IMR-90 (cell line): Measurements from ENCODE around the gene MARCHF2. TPM values are rescaled to one million over a fixed set of nuclear protein-coding genes. Genes with fewer than 3 reads are reported as not detected.

Experiments
- ATAC-seq: fragments of 200-7000 bp; cut with Tn5 transposase; 2 replicates; pipeline ENCODE4 v1.9.1; 2020; ENCODE audit warnings: low read depth, mild to moderate bottlenecking, moderate library complexity
- BruUV-seq: library from RNA; stranded (reverse); fragments of 400-500 nt; replicated peaks from 2 replicates; lab custom pipeline; 2021; lab: Mats Ljungman, UMichigan
- CTCF ChIA-PET: fragments of 300-600 bp; formaldehyde crosslinking; extraction: SDS; loops from one replicate; lab custom pipeline; 2021; ENCODE audit warnings: antibody characterized with exemption; lab: Yijun Ruan, JAX
- POLR2A ChIA-PET: fragments of 300-600 bp; sonication (Branson Sonifier 250); formaldehyde crosslinking; loops from one replicate; lab custom pipeline; 2022; ENCODE audit warnings: antibody characterized with exemption; ENCODE audit not compliant: unreplicated experiment; lab: Charles Lee
- DNase-seq: peaks from one replicate; pipeline ENCODE4 v3.0.0; 2013
- H2AFZ ChIP-seq: replicated peaks from 2 replicates; pipeline ENCODE3; 2013; ENCODE audit warnings: low read length, mild to moderate bottlenecking; ENCODE audit not compliant: poor library complexity
- H2AK5ac ChIP-seq: 2 replicates; pipeline ENCODE4 v1.6.1; 2013; ENCODE audit warnings: low read depth, low read length, inconsistent platforms
- H2AK9ac ChIP-seq: replicated peaks from 2 replicates; pipeline ENCODE3; 2013; ENCODE audit warnings: mild to moderate bottlenecking, low read depth, low read length, moderate library complexity; ENCODE audit not compliant: poor library complexity
- H2BK120ac ChIP-seq: 2 replicates; pipeline ENCODE4 v1.6.1; 2013; ENCODE audit warnings: low read depth, low read length, inconsistent platforms
- H2BK15ac ChIP-seq: 3 replicates; pipeline ENCODE4 v1.6.1; 2013; ENCODE audit warnings: low read depth, low read length, inconsistent platforms
- H2BK20ac ChIP-seq: 2 replicates; pipeline ENCODE4 v1.6.1; 2013; ENCODE audit warnings: low read depth, mild to moderate bottlenecking, inconsistent platforms, low read length, moderate library complexity
- H2BK5ac ChIP-seq: 2 replicates; pipeline ENCODE4 v1.6.1; 2013; ENCODE audit warnings: mild to moderate bottlenecking, low read depth, low read length, inconsistent platforms; ENCODE audit not compliant: poor library complexity, severe bottlenecking
- H3K14ac ChIP-seq: replicated peaks from 2 replicates; pipeline ENCODE4 v1.6.1; 2013; ENCODE audit warnings: low read depth, low read length, inconsistent platforms
- H3K18ac ChIP-seq: 2 replicates; pipeline ENCODE4 v1.6.1; 2013; ENCODE audit warnings: low read depth, low read length, control low read depth
- H3K23ac ChIP-seq: 2 replicates; pipeline ENCODE4 v1.6.1; 2013; ENCODE audit warnings: low read depth, low read length, inconsistent platforms
- H3K27ac ChIP-seq: 2 replicates; pipeline ENCODE4 v1.5.1; 2013; ENCODE audit warnings: mild to moderate bottlenecking, control low read depth, low read length; ENCODE audit not compliant: insufficient read depth
- H3K27me3 ChIP-seq: 2 replicates; pipeline ENCODE4 v1.6.1; 2013; ENCODE audit warnings: low read length; ENCODE audit not compliant: control insufficient read depth, insufficient read depth
- H3K36me3 ChIP-seq: 2 replicates; pipeline ENCODE4 v1.6.1; 2013; ENCODE audit warnings: low read length, mixed read lengths; ENCODE audit not compliant: control insufficient read depth, insufficient read depth
- H3K4ac ChIP-seq: 2 replicates; pipeline ENCODE4 v1.6.1; 2013; ENCODE audit warnings: low read depth, low read length, inconsistent platforms
- H3K4me1 ChIP-seq: 2 replicates; pipeline ENCODE4 v1.6.1; 2013; ENCODE audit warnings: low read length, mixed read lengths; ENCODE audit not compliant: control insufficient read depth, insufficient read depth
- H3K4me2 ChIP-seq: 2 replicates; pipeline ENCODE4 v1.6.1; 2013; ENCODE audit warnings: low read depth, mild to moderate bottlenecking, control low read depth, low read length, moderate library complexity
- H3K4me3 ChIP-seq: 2 replicates; pipeline ENCODE4 v1.5.1; 2013; ENCODE audit warnings: low read depth, mild to moderate bottlenecking, control low read depth, low read length, moderate library complexity; ENCODE audit not compliant: insufficient read depth
- H3K56ac ChIP-seq: 2 replicates; pipeline ENCODE4 v1.6.1; 2013; ENCODE audit warnings: low read length, inconsistent platforms; ENCODE audit not compliant: insufficient read depth; ENCODE audit errors: extremely low read depth
- H3K79me1 ChIP-seq, 2 experiments: 2 replicates each; pipeline ENCODE4 v1.6.1; 2013; ENCODE audit warnings: low read length in 2 of 2, inconsistent platforms in 1 of 2, low read depth in 1 of 2
- H3K9ac ChIP-seq: 2 replicates; pipeline ENCODE4 v1.6.1; 2013; ENCODE audit warnings: low read depth, low read length, control low read depth
- H3K9me1 ChIP-seq: 2 replicates; pipeline ENCODE4 v1.6.1; 2013; ENCODE audit warnings: low read length, inconsistent platforms; ENCODE audit not compliant: insufficient read depth
- H3K9me3 ChIP-seq: 2 replicates; pipeline ENCODE4 v1.6.1; 2013; ENCODE audit warnings: low read length; ENCODE audit not compliant: control insufficient read depth, insufficient read depth
- H4K20me1 ChIP-seq: 2 replicates; pipeline ENCODE4 v1.6.1; 2013; ENCODE audit warnings: low read length, inconsistent platforms; ENCODE audit not compliant: insufficient read depth
- H4K5ac ChIP-seq: 2 replicates; pipeline ENCODE4 v1.6.1; 2013; ENCODE audit warnings: mild to moderate bottlenecking, low read depth, low read length, control low read depth
- H4K8ac ChIP-seq, 2 experiments: 2 replicates each; pipeline ENCODE4 v1.6.1; 2013; ENCODE audit warnings: low read depth in 2 of 2, low read length in 2 of 2, control low read depth in 1 of 2, inconsistent platforms in 1 of 2
- H4K91ac ChIP-seq: 2 replicates; pipeline ENCODE4 v1.6.1; 2013; ENCODE audit warnings: low read depth, low read length, inconsistent platforms; ENCODE audit not compliant: insufficient read depth
- BHLHE40 ChIP-seq: fragments of 150-350 bp; IDR thresholded peaks from 2 replicates; pipeline ENCODE4 v1.6.1; 2016; ENCODE audit warnings: mild to moderate bottlenecking, low read depth, low read length
- CEBPB ChIP-seq: IDR thresholded peaks from 2 replicates; pipeline ENCODE4 v1.6.1; 2012; ENCODE audit warnings: low read depth, low read length, improper control_type of control experiment
- CHD1 ChIP-seq: IDR thresholded peaks from 2 replicates; pipeline ENCODE4 v1.6.1; 2012; ENCODE audit warnings: low read depth, low read length, improper control_type of control experiment
- FOS ChIP-seq: fragments of 150-350 bp; IDR thresholded peaks from 2 replicates; pipeline ENCODE4 v1.6.1; 2016; ENCODE audit warnings: low read depth, low read length
- MAFK ChIP-seq: IDR thresholded peaks from 2 replicates; pipeline ENCODE4 v1.6.1; 2012; ENCODE audit warnings: low read depth, low read length, improper control_type of control experiment
- RAD21 ChIP-seq: IDR thresholded peaks from 2 replicates; pipeline ENCODE4 v1.6.1; 2012; ENCODE audit warnings: low read length, improper control_type of control experiment
- RCOR1 ChIP-seq: IDR thresholded peaks from 2 replicates; pipeline ENCODE4 v1.6.1; 2012; ENCODE audit warnings: mild to moderate bottlenecking, low read length, improper control_type of control experiment; ENCODE audit not compliant: insufficient replicate concordance
- SMC3 ChIP-seq: fragments of 150-350 bp; IDR thresholded peaks from 2 replicates; pipeline ENCODE4 v1.6.1; 2016; ENCODE audit warnings: low read depth, mild to moderate bottlenecking, antibody characterized with exemption, low read length, moderate library complexity
- WGBS, 2 experiments: methylation state at CpG; one replicate each; pipeline versions ENCODE4 v1.1.5 to v1.1.7; 2013; ENCODE audit warnings: missing lambda C conversion rate in 2 of 2; ENCODE audit not compliant: insufficient read length in 1 of 2; ENCODE audit errors: extremely low coverage in 2 of 2; 5-methylcytosine and 5-hydroxymethylcytosine counted together
- dilution Hi-C: fragments of 300-500 bp; cut with HindIII; formaldehyde crosslinking; loops from one replicate; pipeline ENCODE4 v1.14.3; 2018; ENCODE audit warnings: low sequenced_read_pairs; ENCODE audit not compliant: unreplicated experiment
- in situ Hi-C: fragments of 300-500 bp; cut with MboI; formaldehyde crosslinking; loops from 3 replicates; pipeline ENCODE4 v1.14.3; 2019; ENCODE audit warnings: low sequenced_read_pairs, inconsistent platforms, mixed read lengths
- intact Hi-C: fragments of 100-400 bp; cut with micrococcal nuclease; formaldehyde crosslinking; loops from 2 replicates; pipeline ENCODE4 v1.10.0; 2022
- polyA plus RNA-seq, 3 experiments: library from polyadenylated mRNA; depleted of rRNA; stranded (reverse); fragments of >200 nt; gene quantifications; 2 replicates each; pipeline ENCODE4 v1.2.3, GENCODE V29; 2012; ENCODE audit warnings: low replicate concordance in 1 of 3
- total RNA-seq: library from RNA; depleted of rRNA; stranded (reverse); fragments of >200 nt; gene quantifications from 2 replicates; pipeline ENCODE4 v1.2.3, GENCODE V29; 2012

The MARCHF2 gene
- total and polyA plus RNA-seq, 2 of the 4 experiments (the other 2 are of a cell fraction): 33.8 to 58.8 TPM

GRCh38 chr19:8396185-8396562 lies 16.9 kb upstream of the MARCHF2 start:
- DNase-seq (no peak), ATAC-seq (no peak)
- no peak overlapping the region for H3K4me2 ChIP-seq
- peaks cover 10% of the 10 kb centered on the region; the same call in 1 of the 2 replicates for H3K36me3 ChIP-seq
- H3K9me3 ChIP-seq: no peaks in the 10 kb centered on the region
- H2BK15ac ChIP-seq: no peak overlapping the region
- H3K9me1 ChIP-seq: peaks cover 31% of the 10 kb centered on the region
- H3K4ac ChIP-seq: no peak overlapping the region
- H4K91ac ChIP-seq: peak overlapping the region; percentile 22; the same call in 1 of the 2 replicates
- ChIA-PET POLR2A (no interaction called here), CTCF (interaction anchor here (0.6 kb wide), 1 partner anchor 275 kb away, joined by 4 read pairs; no protein-coding TSS in a partner anchor)
- H2BK5ac ChIP-seq: no peak overlapping the region
- H3K18ac ChIP-seq: no peak overlapping the region
- H4K20me1 ChIP-seq: peaks cover 84% of the 10 kb centered on the region
- H2AK5ac ChIP-seq: no peak overlapping the region
- H3K9ac ChIP-seq: no peak overlapping the region
- H3K4me3 ChIP-seq: no peak overlapping the region
- no TSS peak for BruUV-seq
- no peak overlapping the region for H3K56ac ChIP-seq
- peaks cover 16% of the 10 kb centered on the region for H3K4me1 ChIP-seq
- no peak overlapping the region for H2AK9ac ChIP-seq
- no peak overlapping the region for H3K27ac ChIP-seq
- H3K27me3 ChIP-seq: no peaks in the 10 kb centered on the region
- H2AFZ ChIP-seq: no peak overlapping the region
- intact Hi-C loops (loop anchor here (1.0 kb wide), 1 partner anchor 42 kb away; no protein-coding TSS in a partner anchor), in situ Hi-C loops (loop anchor here (5.0 kb wide), 1 partner anchor 39 kb away; no protein-coding TSS in a partner anchor), dilution Hi-C loops (no loop called here)
- peaks cover 45 to 84% of the 10 kb centered on the region in 2 experiments for H3K79me1 ChIP-seq
- no peak overlapping the region for H4K5ac ChIP-seq
- no peak overlapping the region; a peak in 1 of 4 replicates for H4K8ac ChIP-seq
- no peak overlapping the region for H2BK20ac ChIP-seq
- H2BK120ac ChIP-seq: no peak overlapping the region
- TF ChIP-seq CHD1 (no peak), BHLHE40 (no peak), SMC3 (no peak), MAFK (no peak), FOS (no peak), RAD21 (no peak), CEBPB (no peak), RCOR1 (no peak)
- no peak overlapping the region for H3K23ac ChIP-seq
- no peak overlapping the region for H3K14ac ChIP-seq
- 94% methylated on average over 5 of the region's 7 CpGs; no CpG with 5 or more reads in 1 of the 2 experiments for WGBS, 2 experiments
